ENCODE results near the gene CRNKL1. TPM values are rescaled to one million over a fixed set of nuclear protein-coding genes. Genes with fewer than 3 reads are reported as not detected.

CRNKL1 gene
- polyA plus RNA-seq, 1 donor from 2014 or later: 9.7 TPM

DNA sequence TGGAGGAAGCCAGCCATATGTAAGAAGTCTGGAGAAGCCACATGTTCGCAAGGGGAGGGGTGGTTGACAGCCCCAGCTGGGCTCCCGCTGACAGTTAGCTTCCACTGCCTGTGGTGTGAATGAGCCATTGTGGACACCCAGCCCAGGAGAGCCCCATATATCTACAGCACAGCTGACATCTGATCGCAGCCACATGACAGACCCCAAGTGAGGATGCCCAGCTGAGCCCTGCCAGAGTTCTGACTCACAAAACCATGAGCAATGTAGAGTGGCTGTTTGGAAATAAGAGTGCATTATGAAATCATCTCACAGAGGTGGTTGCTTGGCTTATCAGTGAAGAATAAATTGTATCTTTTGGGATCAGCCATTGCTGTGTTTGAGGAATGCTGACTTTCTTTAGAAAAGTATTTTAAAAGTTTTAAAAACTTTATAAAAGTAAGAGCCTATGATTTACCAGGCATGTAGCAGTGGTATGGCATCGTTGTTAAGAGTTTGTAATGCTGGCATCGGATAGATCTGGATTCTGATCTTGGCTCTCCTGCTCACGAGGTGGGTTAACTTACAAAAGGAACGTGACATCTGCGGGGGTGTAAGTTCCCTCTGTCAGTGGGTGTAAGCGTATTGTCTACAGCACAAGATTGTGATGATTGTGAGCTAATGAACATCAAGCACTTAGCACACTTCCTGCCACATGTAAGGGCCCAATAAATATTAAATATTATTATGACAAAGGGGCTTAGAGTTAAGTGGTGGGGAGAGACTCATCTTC is 24.2 kb upstream of the CRNKL1 start:
- peaks cover 18% of the 10 kb centered on the region for H3K27me3 Mint-ChIP-seq
- no peak overlapping the region for H3K27ac Mint-ChIP-seq
- no peak overlapping the region for H3K4me3 Mint-ChIP-seq
- no peaks in the 10 kb centered on the region for H3K36me3 Mint-ChIP-seq
- H3K9me3 Mint-ChIP-seq: no peaks in the 10 kb centered on the region
- H3K4me1 Mint-ChIP-seq: peaks cover 0 to 1% (median 0%) of the 10 kb centered on the region in 3 donors

- Mint-ChIP-seq H3K27me3 (peaks cover 19% of the 10 kb centered on the region), H3K9me3 (no peaks in the 10 kb centered on the region), H3K4me3 (no peak overlapping the region)
Observed at GRCh38 chr20:20075032-20075431, 22.8 kb upstream of the CRNKL1 start.

DNA sequence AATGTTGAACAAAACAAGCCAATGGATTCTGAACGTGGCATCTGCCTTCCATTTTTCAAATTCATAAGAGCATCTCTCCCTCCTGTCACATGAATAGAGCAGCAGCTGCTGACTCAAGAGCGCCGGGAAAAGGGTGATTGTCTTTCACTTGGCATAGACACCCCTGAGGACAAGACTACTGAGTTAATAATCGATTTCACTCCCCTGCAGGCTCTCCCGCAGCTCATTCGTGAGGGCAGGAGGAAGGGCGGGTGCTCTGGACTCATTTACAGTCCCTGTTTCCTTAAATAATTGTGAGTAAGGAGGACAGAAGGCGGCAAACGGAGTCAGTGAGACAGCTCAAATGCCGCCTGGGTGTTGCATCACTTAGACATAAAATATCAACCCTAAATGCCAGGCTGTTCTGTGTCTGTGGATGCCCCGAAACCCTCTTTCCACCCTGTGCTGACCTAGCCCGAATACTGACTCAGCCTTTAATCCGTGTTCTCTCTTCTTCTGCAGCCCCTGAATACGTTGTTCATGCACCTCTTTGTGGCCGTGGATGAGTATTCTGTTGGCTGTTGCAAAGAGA is 21.6 kb upstream of the CRNKL1 start:
- Mint-ChIP-seq H3K27me3 (peaks cover 16% of the 10 kb centered on the region), H3K9me3 (no peaks in the 10 kb centered on the region), H3K4me3 (no peak overlapping the region), H3K36me3 (no peaks in the 10 kb centered on the region), H3K27ac (no peak overlapping the region), H3K4me1 (peaks cover 0 to 1% (median 0%) of the 10 kb centered on the region in 3 donors)

More at GRCh38 chr20:20075032-20075431, 22.8 kb upstream of the CRNKL1 start:
- H3K4me1 Mint-ChIP-seq: peaks cover 0 to 1% (median 0%) of the 10 kb centered on the region in 3 donors
- no peak overlapping the region for H3K27ac Mint-ChIP-seq
- H3K36me3 Mint-ChIP-seq: no peaks in the 10 kb centered on the region

DNA sequence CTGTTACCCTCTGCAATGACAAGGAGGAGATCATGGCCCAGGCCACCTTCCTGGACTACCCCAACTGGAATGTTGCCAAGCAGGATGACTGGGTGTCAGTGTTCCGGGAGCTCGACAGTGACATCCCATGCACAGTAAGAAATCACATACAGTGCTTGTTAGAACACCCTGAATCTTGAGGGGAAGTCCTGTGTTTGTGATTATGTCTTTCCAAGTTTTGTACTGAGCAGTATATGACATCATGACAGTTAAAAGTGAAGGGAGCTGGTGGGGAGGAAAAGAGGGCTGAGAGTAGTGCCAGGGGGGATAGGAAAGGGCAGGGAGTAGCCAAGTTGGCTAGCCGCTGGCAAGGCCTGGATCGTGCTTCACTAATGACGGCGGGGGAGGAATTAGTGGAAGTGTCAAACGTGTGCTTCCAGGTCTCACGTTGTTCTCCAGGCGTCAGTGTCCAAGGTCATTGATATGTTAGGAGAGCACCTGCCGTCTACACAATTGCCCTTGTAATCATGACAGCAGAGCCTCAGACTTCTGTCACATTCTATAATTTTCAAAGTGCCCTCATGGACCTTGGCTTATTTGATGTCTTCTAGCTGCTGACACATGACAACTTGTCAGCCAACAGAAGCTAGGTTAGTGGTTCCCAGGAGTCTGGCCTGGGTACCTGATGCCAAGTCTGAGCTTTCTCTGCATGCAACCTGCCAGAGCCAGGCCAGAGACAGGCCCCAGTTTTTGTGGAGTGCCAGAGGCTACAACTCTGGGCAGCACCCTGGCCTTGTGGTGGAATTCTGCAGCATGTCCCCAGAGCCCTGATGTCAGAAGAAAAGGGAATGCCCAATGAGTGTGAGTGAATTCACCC is 18.8 kb upstream of the CRNKL1 start:
- Mint-ChIP-seq H3K4me1 (peaks cover 0 to 1% (median 0%) of the 10 kb centered on the region in 3 donors), H3K4me3 (no peak overlapping the region), H3K9me3 (no peaks in the 10 kb centered on the region), H3K27ac (no peak overlapping the region), H3K36me3 (no peaks in the 10 kb centered on the region), H3K27me3 (peaks cover 12% of the 10 kb centered on the region)

DNA sequence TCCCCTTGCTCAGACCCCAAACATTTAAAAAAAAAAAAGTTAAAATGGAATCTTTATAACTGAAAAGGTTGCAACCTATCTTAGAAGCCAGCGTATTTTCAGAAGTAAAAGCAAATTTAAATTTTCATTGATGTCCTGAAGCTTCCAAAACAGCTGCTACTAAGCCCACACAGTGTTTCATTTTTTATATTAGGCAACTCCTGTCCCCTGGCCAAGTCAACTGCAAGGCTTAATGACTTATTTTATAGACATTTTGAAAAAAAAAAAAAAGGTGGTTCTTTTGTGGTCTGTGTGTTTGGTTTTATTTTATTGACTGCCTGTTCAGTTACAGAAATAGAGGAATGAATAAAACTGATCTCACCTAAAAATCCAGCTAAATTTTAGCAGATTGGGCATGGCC is 13.1 kb upstream of the CRNKL1 start:
- H3K27me3 Mint-ChIP-seq: peaks cover 9% of the 10 kb centered on the region
- no peak overlapping the region for H3K27ac Mint-ChIP-seq
- no peak overlapping the region for H3K4me3 Mint-ChIP-seq
- H3K9me3 Mint-ChIP-seq: peaks cover 0 to 2% (median 0%) of the 10 kb centered on the region in 3 donors
- H3K36me3 Mint-ChIP-seq: no peaks in the 10 kb centered on the region
- H3K4me1 Mint-ChIP-seq: peaks cover 0 to 1% (median 0%) of the 10 kb centered on the region in 3 donors

- H3K27me3 Mint-ChIP-seq: peaks cover 9% of the 10 kb centered on the region
Observed at GRCh38 chr20:20063941-20064702, 11.9 kb upstream of the CRNKL1 start.

GRCh38 chr20:20060234-20060998 is 8.2 kb upstream of the CRNKL1 start:
- H3K27me3 Mint-ChIP-seq: peaks cover 15% of the 10 kb centered on the region
- peaks cover 0 to 4% (median 0%) of the 10 kb centered on the region in 3 donors for H3K4me1 Mint-ChIP-seq
- H3K4me3 Mint-ChIP-seq: no peak overlapping the region
- H3K36me3 Mint-ChIP-seq: no peaks in the 10 kb centered on the region
- H3K9me3 Mint-ChIP-seq: no peaks in the 10 kb centered on the region
- H3K27ac Mint-ChIP-seq: no peak overlapping the region

More at GRCh38 chr20:20063941-20064702, 11.9 kb upstream of the CRNKL1 start:
- H3K4me3 Mint-ChIP-seq: no peak overlapping the region
- H3K27ac Mint-ChIP-seq: no peak overlapping the region
- no peaks in the 10 kb centered on the region for H3K36me3 Mint-ChIP-seq
- peaks cover 0 to 4% (median 1%) of the 10 kb centered on the region in 3 donors for H3K4me1 Mint-ChIP-seq
- peaks cover 0 to 2% (median 0%) of the 10 kb centered on the region in 3 donors for H3K9me3 Mint-ChIP-seq

- Mint-ChIP-seq H3K27ac (peak overlapping the region; percentile 87 to 99 (median 99)), H3K4me3 (peak overlapping the region; percentile 93 to 100 (median 100)), H3K27me3 (peaks cover 6% of the 10 kb centered on the region), H3K36me3 (peaks cover 4% of the 10 kb centered on the region), H3K4me1 (peaks cover 7 to 16% (median 15%) of the 10 kb centered on the region in 3 donors), H3K9me3 (no peaks in the 10 kb centered on the region)
Observed at GRCh38 chr20:20051767-20052073, 546 bp downstream of the CRNKL1 start.

GRCh38 chr20:20039752-20040387 is 12.4 kb downstream of the CRNKL1 start:
- Mint-ChIP-seq H3K27me3 (no peaks in the 10 kb centered on the region), H3K9me3 (no peaks in the 10 kb centered on the region), H3K27ac (no peak overlapping the region), H3K36me3 (peaks cover 2% of the 10 kb centered on the region), H3K4me3 (no peak overlapping the region), H3K4me1 (no peaks in the 10 kb centered on the region)

- H3K27ac Mint-ChIP-seq: no peak overlapping the region
- no peaks in the 10 kb centered on the region for H3K9me3 Mint-ChIP-seq
- H3K4me1 Mint-ChIP-seq: no peaks in the 10 kb centered on the region
- no peak overlapping the region for H3K4me3 Mint-ChIP-seq
- peaks cover 2% of the 10 kb centered on the region for H3K36me3 Mint-ChIP-seq
- no peaks in the 10 kb centered on the region for H3K27me3 Mint-ChIP-seq
Observed at GRCh38 chr20:20038586-20038985, 13.7 kb downstream of the CRNKL1 start.

DNA sequence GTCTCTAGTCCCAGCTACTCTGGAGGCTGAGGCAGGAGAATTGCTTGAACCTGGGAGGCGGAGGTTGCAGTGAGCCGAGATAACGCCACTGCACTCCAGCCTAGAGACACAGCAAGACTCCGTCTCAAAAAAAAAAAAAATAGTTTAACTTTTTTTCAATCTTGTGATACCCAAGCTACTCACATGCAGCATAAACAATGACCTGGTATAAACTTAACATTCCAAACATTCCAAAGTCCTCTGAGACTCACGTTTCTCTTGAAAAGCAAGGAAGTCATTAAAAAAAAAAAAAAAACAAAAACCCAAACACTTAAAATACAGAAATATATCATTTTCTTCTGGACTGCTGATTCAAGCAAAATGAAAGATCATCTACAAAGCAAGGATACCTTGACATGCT is 14.3 kb downstream of the CRNKL1 start:
- no peak overlapping the region for H3K27ac Mint-ChIP-seq
- H3K36me3 Mint-ChIP-seq: peaks cover 2% of the 10 kb centered on the region
- no peak overlapping the region for H3K4me3 Mint-ChIP-seq
- H3K9me3 Mint-ChIP-seq: no peaks in the 10 kb centered on the region
- H3K27me3 Mint-ChIP-seq: no peaks in the 10 kb centered on the region
- no peaks in the 10 kb centered on the region for H3K4me1 Mint-ChIP-seq

- H3K27me3 Mint-ChIP-seq: no peaks in the 10 kb centered on the region
- no peak overlapping the region for H3K4me3 Mint-ChIP-seq
- no peaks in the 10 kb centered on the region for H3K9me3 Mint-ChIP-seq
- peaks cover 2% of the 10 kb centered on the region for H3K36me3 Mint-ChIP-seq
- no peak overlapping the region for H3K27ac Mint-ChIP-seq
- no peaks in the 10 kb centered on the region for H3K4me1 Mint-ChIP-seq
Observed at GRCh38 chr20:20036756-20037155, 15.5 kb downstream of the CRNKL1 start.

- no peaks in the 10 kb centered on the region for H3K9me3 Mint-ChIP-seq
- peaks cover 2% of the 10 kb centered on the region for H3K36me3 Mint-ChIP-seq
- H3K4me3 Mint-ChIP-seq: no peak overlapping the region
- no peaks in the 10 kb centered on the region for H3K27me3 Mint-ChIP-seq
- no peak overlapping the region for H3K27ac Mint-ChIP-seq
- no peaks in the 10 kb centered on the region for H3K4me1 Mint-ChIP-seq
Observed at GRCh38 chr20:20034486-20034885, 17.8 kb downstream of the CRNKL1 start.

DNA sequence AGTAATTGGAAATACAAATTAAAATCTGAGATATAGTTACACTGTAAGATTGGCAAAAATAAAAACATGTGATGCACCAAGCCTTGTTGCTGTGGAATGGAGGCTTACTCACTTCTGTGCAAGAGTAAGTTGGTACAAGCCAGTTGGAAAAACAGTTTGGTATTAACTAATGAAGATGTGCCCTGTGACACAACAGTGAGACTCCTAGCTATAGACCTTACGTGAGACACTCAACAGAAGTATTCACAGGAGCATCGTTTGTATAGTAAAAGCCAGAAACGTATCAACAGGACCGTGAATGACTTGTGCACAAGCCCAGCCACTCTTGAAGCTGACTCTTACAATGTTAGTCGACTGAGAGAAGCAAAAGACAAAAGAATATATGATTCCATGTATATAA is 20.5 kb downstream of the CRNKL1 start:
- H3K36me3 Mint-ChIP-seq: peaks cover 3% of the 10 kb centered on the region
- H3K27me3 Mint-ChIP-seq: no peaks in the 10 kb centered on the region

More for the DNA sequence above, 20.5 kb downstream of the CRNKL1 start:
- Mint-ChIP-seq H3K27ac (peak overlapping the region in 1 of 3 donors; percentile 18), H3K4me3 (no peak overlapping the region), H3K4me1 (peaks cover 0 to 5% (median 0%) of the 10 kb centered on the region in 3 donors), H3K9me3 (no peaks in the 10 kb centered on the region)

Measured in IgD-negative memory B cell (primary cell).